Gastrocnemius medialis (tissue), 4 donors: ENCODE data around the gene SVEP1. TPM values are rescaled to one million over a fixed set of nuclear protein-coding genes. Genes with fewer than 3 reads are reported as not detected.

Experiments
- ATAC-seq, 2 donors: fragments of 150-250 bp; one replicate each; pipeline ENCODE4 v1.9.1; 2016
- DNase-seq, 2 donors: peaks; one replicate each; pipeline ENCODE4 v3.0.0-alpha.2; 2019
- H3K27ac ChIP-seq, 4 donors: fragments of 200-600 bp; sonication (generic); 1 replicate in 1 of 4; 2 replicates in 3 of 4; pipeline ENCODE4 v1.5.1; 2016 to 2018; ENCODE audit warnings: mild to moderate bottlenecking in 2 of 4, moderate library complexity in 1 of 4
- H3K27me3 ChIP-seq, 3 donors: fragments of 200-600 bp; sonication (generic) in 2 of 3; 1 replicate in 1 of 3; 2 replicates in 2 of 3; pipeline versions ENCODE4 v1.5.1 to v1.6.0; 2016 to 2019; ENCODE audit warnings: mild to moderate bottlenecking in 1 of 3, moderate library complexity in 1 of 3
- H3K36me3 ChIP-seq, 2 donors: fragments of 200-600 bp; sonication (generic) in 1 of 2; one replicate each; pipeline ENCODE4 v1.5.1; 2017 to 2018
- H3K4me1 ChIP-seq, 2 donors: fragments of 200-600 bp; sonication (generic) in 1 of 2; one replicate each; pipeline ENCODE4 v1.5.1; 2016 to 2017; ENCODE audit warnings: mild to moderate bottlenecking in 2 of 2
- H3K4me3 ChIP-seq, 4 donors: fragments of 200-600 bp; sonication (generic) in 3 of 4; 1 replicate in 1 of 4; 2 replicates in 3 of 4; pipeline ENCODE4 v1.5.1; 2016 to 2019; ENCODE audit warnings: mild to moderate bottlenecking in 2 of 4
- H3K9me3 ChIP-seq, 3 donors: fragments of 200-600 bp; sonication (generic) in 2 of 3; 1 replicate in 1 of 3; 2 replicates in 2 of 3; pipeline ENCODE4 v1.5.1; 2016 to 2019
- POLR2A ChIP-seq, 2 donors: fragments of 450-650 bp; IDR thresholded peaks; one replicate each; pipeline ENCODE4 v1.6.1; 2017; ENCODE audit warnings: antibody characterized with exemption in 2 of 2, mild to moderate bottlenecking in 2 of 2, moderate library complexity in 2 of 2
- in situ Hi-C, 4 donors: fragments of 200-750 bp; cut with MboI; loops; one replicate each; pipeline versions ENCODE4 v1.15.0 to v1.8.0; 2017; ENCODE audit warnings: low sequenced_read_pairs in 4 of 4
- intact Hi-C: fragments of 100-400 bp; cut with DNase I; formaldehyde crosslinking; loops from one replicate; pipeline ENCODE4 v1.15.1; 2023; ENCODE audit warnings: low total_unique reads
- total RNA-seq, 4 donors: library from RNA; depleted of rRNA; stranded (reverse); fragments of >200 nt; gene quantifications; one replicate each; pipeline versions ENCODE4 v1.1.0 to v1.2.3, GENCODE V29; 2016
- TF ChIP-seq, protein P1 (sequence below), 5 experiments: fragments of 450-650 bp in 3 of 5; fragments of 200-600 bp in 2 of 5; sonication (generic) in 2 of 5; IDR thresholded peaks in 4 of 5; conservative IDR thresholded peaks in 1 of 5; 1 replicate in 4 of 5; 2 replicates in 1 of 5; pipeline ENCODE4 v1.5.1; 2016 to 2019; ENCODE audit warnings: antibody characterized with exemption in 5 of 5, mild to moderate bottlenecking in 3 of 5, moderate library complexity in 3 of 5

SVEP1 gene
- total RNA-seq, 4 donors from 2014 or later, result 3.8 to 10.3 (median 6.5) TPM

DNA sequence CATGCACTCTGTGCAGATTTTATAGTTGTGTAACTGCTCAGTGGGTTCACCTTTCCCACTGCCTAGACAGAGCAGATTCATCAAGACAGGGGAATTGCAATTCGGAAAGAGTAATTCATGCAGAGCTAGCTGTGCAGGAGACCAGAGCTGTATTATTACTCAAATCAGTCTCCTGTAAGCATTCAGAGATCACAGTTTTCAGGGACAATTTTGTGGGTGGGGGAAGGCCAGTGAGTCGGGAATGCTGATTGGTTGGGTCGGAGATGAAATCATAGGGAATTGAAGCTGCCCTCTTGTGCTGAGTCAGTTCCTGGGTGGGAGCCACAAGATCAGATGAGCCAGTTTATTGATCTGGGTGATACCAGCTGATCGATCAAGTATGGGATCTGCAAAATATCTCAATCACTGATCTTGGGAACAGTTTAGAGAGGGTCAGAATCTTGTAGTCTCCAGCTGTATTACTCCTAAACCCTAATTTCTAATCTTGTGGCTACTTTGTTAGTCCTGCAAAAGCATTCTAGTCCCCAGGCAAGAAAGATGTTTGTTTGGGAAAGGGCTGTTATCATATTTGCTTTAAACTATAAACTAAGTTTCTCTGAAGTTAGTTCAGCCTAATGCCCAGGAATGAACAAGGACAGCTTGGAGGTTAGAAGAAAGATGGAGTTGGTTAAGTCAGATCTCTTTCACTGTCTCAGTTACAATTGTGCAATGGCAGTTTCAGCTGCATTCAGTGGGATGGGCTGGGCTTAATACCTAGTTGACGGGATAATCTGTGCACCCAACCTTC, 12.7 kb upstream of the SVEP1 start:
- no peaks in the 10 kb centered on the region for H3K36me3 ChIP-seq
- TF ChIP-seq POLR2A (IDR thresholded peaks at IDR 0.05), result no peak
- TF ChIP-seq, protein P1, sequence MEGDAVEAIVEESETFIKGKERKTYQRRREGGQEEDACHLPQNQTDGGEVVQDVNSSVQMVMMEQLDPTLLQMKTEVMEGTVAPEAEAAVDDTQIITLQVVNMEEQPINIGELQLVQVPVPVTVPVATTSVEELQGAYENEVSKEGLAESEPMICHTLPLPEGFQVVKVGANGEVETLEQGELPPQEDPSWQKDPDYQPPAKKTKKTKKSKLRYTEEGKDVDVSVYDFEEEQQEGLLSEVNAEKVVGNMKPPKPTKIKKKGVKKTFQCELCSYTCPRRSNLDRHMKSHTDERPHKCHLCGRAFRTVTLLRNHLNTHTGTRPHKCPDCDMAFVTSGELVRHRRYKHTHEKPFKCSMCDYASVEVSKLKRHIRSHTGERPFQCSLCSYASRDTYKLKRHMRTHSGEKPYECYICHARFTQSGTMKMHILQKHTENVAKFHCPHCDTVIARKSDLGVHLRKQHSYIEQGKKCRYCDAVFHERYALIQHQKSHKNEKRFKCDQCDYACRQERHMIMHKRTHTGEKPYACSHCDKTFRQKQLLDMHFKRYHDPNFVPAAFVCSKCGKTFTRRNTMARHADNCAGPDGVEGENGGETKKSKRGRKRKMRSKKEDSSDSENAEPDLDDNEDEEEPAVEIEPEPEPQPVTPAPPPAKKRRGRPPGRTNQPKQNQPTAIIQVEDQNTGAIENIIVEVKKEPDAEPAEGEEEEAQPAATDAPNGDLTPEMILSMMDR (IDR thresholded peaks at IDR 0.05 in 4 of 5, conservative IDR thresholded peaks at IDR 0.05 in 1 of 5), result no peak
- no peaks in the 10 kb centered on the region for H3K27me3 ChIP-seq
- H3K4me1 ChIP-seq, result no peaks in the 10 kb centered on the region
- in situ Hi-C loops, result loop anchor here in 1 of 4 donors (25.0 kb wide), 1 partner anchor 155 kb away; no protein-coding TSS in a partner anchor
- H3K4me3 ChIP-seq, result no peak overlapping the region
- DNase-seq, result no peak
- H3K9me3 ChIP-seq, result no peaks in the 10 kb centered on the region
- intact Hi-C loops, result no loop called here
- H3K27ac ChIP-seq, result no peak overlapping the region
- ATAC-seq, result no peak

DNA sequence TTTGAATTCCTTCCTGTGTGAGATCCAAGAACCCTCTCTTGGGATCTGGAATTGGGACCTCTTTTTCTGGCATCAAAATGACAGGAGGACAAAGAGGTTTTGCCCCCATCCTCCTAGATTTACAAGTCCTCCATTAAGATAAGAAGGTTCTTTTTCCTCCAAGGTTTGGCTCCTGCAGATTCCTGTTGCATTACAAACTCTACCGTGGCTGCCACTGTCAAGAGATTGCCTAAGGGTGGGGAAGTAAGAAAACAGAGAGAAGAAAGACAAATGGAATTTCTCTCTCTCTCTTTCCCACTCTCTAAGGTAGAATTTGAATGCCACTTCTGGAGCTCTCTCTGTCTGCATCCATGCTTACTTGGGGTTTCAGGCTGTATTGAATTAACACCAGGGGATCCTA, 12.0 kb upstream of the SVEP1 start:
- intact Hi-C loops (no loop called here), in situ Hi-C loops (loop anchor here in 1 of 4 donors (25.0 kb wide), 1 partner anchor 154 kb away; no protein-coding TSS in a partner anchor)
- H3K36me3 ChIP-seq, result no peaks in the 10 kb centered on the region
- no peak overlapping the region for H3K27ac ChIP-seq
- DNase-seq (no peak), ATAC-seq (no peak)
- no peaks in the 10 kb centered on the region for H3K9me3 ChIP-seq
- no peak overlapping the region for H3K4me3 ChIP-seq
- no peaks in the 10 kb centered on the region for H3K27me3 ChIP-seq
- TF ChIP-seq, protein P1 (IDR thresholded peaks at IDR 0.05 in 4 of 5, conservative IDR thresholded peaks at IDR 0.05 in 1 of 5), result no peak
- no peak for TF ChIP-seq POLR2A (IDR thresholded peaks at IDR 0.05)
- no peaks in the 10 kb centered on the region for H3K4me1 ChIP-seq

DNA sequence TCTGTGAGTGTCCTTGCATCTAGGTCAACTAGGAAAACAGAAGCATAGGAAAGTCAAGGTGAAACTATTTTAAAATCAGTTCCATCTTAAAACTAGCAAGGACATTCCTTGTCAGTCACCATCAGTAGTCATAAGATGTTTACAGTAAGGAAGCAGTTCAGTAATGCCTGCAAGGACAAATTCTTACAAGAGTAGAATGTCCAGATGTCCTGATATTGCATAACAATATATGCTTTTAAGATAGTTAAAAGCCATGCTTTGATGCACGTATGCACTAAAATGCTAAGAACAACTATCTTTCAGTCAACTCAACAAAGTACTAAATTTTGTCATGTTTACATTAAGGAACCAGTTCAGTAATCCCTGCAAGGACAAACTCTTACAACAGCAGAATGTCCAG, 11.3 kb upstream of the SVEP1 start:
- H3K4me1 ChIP-seq, result no peaks in the 10 kb centered on the region
- in situ Hi-C loops, result loop anchor here in 1 of 4 donors (25.0 kb wide), 1 partner anchor 154 kb away; no protein-coding TSS in a partner anchor
- no peaks in the 10 kb centered on the region for H3K27me3 ChIP-seq
- H3K27ac ChIP-seq, result no peak overlapping the region
- intact Hi-C loops, result no loop called here
- H3K9me3 ChIP-seq, result no peaks in the 10 kb centered on the region
- H3K4me3 ChIP-seq, result no peak overlapping the region
- DNase-seq, result no peak
- no peak for ATAC-seq
- no peaks in the 10 kb centered on the region for H3K36me3 ChIP-seq
- no peak for TF ChIP-seq POLR2A (IDR thresholded peaks at IDR 0.05)
- TF ChIP-seq, protein P1 (IDR thresholded peaks at IDR 0.05 in 4 of 5, conservative IDR thresholded peaks at IDR 0.05 in 1 of 5), result no peak

DNA sequence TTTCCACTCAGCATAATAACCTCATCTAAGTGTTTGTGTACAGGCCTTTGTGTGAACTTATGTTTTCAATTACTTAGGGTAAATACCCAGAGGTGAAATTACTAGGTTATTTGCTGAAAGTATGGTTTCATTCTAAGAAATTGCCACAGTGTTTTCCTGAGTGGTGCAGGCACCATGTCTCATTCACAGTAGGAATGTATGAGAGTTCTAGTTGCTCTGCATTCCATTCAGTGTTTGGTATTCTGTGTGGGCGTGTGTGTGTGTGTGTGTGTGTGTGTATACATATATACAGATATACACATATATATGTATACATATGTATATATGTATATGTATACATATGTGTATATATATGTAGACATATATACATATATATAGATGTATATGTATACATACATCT, 8.8 kb upstream of the SVEP1 start:
- in situ Hi-C loops (loop anchor here in 1 of 4 donors (25.0 kb wide), 1 partner anchor 151 kb away; no protein-coding TSS in a partner anchor), intact Hi-C loops (no loop called here)
- TF ChIP-seq, protein P1 (IDR thresholded peaks at IDR 0.05 in 4 of 5, conservative IDR thresholded peaks at IDR 0.05 in 1 of 5), result no peak
- TF ChIP-seq POLR2A (IDR thresholded peaks at IDR 0.05), result no peak
- DNase-seq, result no peak
- Histone ChIP-seq H3K9me3 (no peaks in the 10 kb centered on the region), H3K27ac (no peak overlapping the region), H3K4me1 (no peaks in the 10 kb centered on the region), H3K27me3 (no peaks in the 10 kb centered on the region), H3K4me3 (no peak overlapping the region), H3K36me3 (no peaks in the 10 kb centered on the region)
- no peak for ATAC-seq
